HepG2 (cell line): ENCODE measurements around the gene SERPINA6. TPM values are rescaled to one million over a fixed set of nuclear protein-coding genes. Genes with fewer than 3 reads are reported as not detected.

ENCODE experiments used
- GFI1 ChIP-seq: sonication (generic); formaldehyde crosslinking; IDR thresholded peaks from 2 replicates; pipeline ENCODE4 v1.5.0; 2020; ENCODE audit warnings: missing genetic modification reagents, mild to moderate bottlenecking, borderline replicate concordance
- HDAC6 ChIP-seq: fragments of 200-600 bp; sonication (generic); IDR thresholded peaks from 2 replicates; pipeline ENCODE4 v1.7.0; 2017; ENCODE audit warnings: mild to moderate bottlenecking, antibody characterized with exemption, low read length, low read depth
- HMGXB3 ChIP-seq: sonication (generic); formaldehyde crosslinking; IDR thresholded peaks from 2 replicates; pipeline ENCODE4 v1.4.0; 2020; ENCODE audit warnings: missing genetic modification reagents, borderline replicate concordance
- KLF11 ChIP-seq: IDR thresholded peaks from 2 replicates; pipeline ENCODE4 v1.6.1; 2016; ENCODE audit warnings: missing compliant biosample characterization
- NR2F6 ChIP-seq, 2 experiments: IDR thresholded peaks; 2 replicates each; pipeline ENCODE4 v1.6.1; 2016; ENCODE audit warnings: antibody characterized with exemption in 1 of 2, mild to moderate bottlenecking in 1 of 2
- RELA ChIP-seq: sonication (generic); formaldehyde crosslinking; IDR thresholded peaks from 2 replicates; pipeline ENCODE4 v1.4.0; 2020; ENCODE audit warnings: missing genetic modification reagents
- SMC3 ChIP-seq: IDR thresholded peaks from 2 replicates; pipeline ENCODE4 v1.6.1; 2011; ENCODE audit warnings: low read length, improper control_type of control experiment
- SNAPC4 ChIP-seq: sonication (generic); formaldehyde crosslinking; IDR thresholded peaks from 2 replicates; pipeline ENCODE4 v1.4.0; 2020; ENCODE audit warnings: mild to moderate bottlenecking, missing genetic modification reagents
- TAF15 ChIP-seq: fragments of 200-400 bp; formaldehyde crosslinking; IDR thresholded peaks from one replicate; pipeline ENCODE4 v1.6.1; 2018; ENCODE audit warnings: mild to moderate bottlenecking, low read depth, low read length; ENCODE audit not compliant: poor library complexity, severe bottlenecking
- TCF7 ChIP-seq: sonication (generic); IDR thresholded peaks from 2 replicates; pipeline ENCODE4 v1.6.1; 2016; ENCODE audit warnings: antibody characterized with exemption, low read depth
- TFDP1 ChIP-seq: IDR thresholded peaks from 2 replicates; pipeline ENCODE4 v1.6.1; 2016; ENCODE audit warnings: missing compliant biosample characterization, missing genetic modification reagents, borderline replicate concordance
- THAP8 ChIP-seq: sonication (generic); formaldehyde crosslinking; IDR thresholded peaks from 2 replicates; pipeline ENCODE4 v1.5.1; 2020; ENCODE audit warnings: missing genetic modification reagents, mild to moderate bottlenecking, borderline replicate concordance
- ZNF17 ChIP-seq: sonication (generic); formaldehyde crosslinking; IDR thresholded peaks from 2 replicates; pipeline ENCODE4 v1.5.0; 2020; ENCODE audit warnings: mild to moderate bottlenecking, missing genetic modification reagents
- ZNF556 ChIP-seq: sonication (generic); formaldehyde crosslinking; IDR thresholded peaks from 2 replicates; pipeline ENCODE4 v1.4.0; 2020; ENCODE audit warnings: mild to moderate bottlenecking, missing genetic modification reagents, borderline replicate concordance
- ZNF580 ChIP-seq: IDR thresholded peaks from 2 replicates; pipeline ENCODE4 v1.6.1; 2016; ENCODE audit warnings: low read depth, borderline replicate concordance
- ZNF75D ChIP-seq: sonication (generic); formaldehyde crosslinking; IDR thresholded peaks from 2 replicates; pipeline ENCODE4 v1.8.1; 2023; ENCODE audit warnings: missing genetic modification reagents, mild to moderate bottlenecking, borderline replicate concordance
- polyA plus RNA-seq, 8 experiments: library from polyadenylated mRNA; depleted of rRNA in 3 of 8; stranded (reverse) in 7 of 8; unstranded in 1 of 8; fragments of >200 nt; fragmentation: Illumina TruSeq in 4 of 8; extraction: Trizol in 4 of 8; gene quantifications; 2 replicates each; pipeline versions ENCODE4 v1.2.1 to v1.2.3, GENCODE V29; 2011 to 2016; ENCODE audit warnings: low read depth in 4 of 8, missing spikeins in 1 of 8, mixed read lengths in 1 of 8; ENCODE audit not compliant: insufficient read depth in 1 of 8
- total RNA-seq, 5 experiments: library from RNA; depleted of rRNA; stranded (reverse); fragments of >200 nt; fragmentation: Illumina TruSeq; extraction: Trizol; gene quantifications; 2 replicates each; pipeline ENCODE4 v1.2.3, GENCODE V29; 2016; ENCODE audit warnings: low read depth in 1 of 5

Gene SERPINA6
- total and polyA plus RNA-seq, 2 of the 13 experiments (the other 11 are each of a cell fraction or from before 2014, with no cell fraction given) = 260 to 333 TPM

GRCh38 chr14:94292872-94293577 lies 30.1 kb downstream of the SERPINA6 start, which contains the start of gene SERPINA10 (continued):
- TF ChIP-seq ZNF75D (CRISPR knock-in tag) (no peak), GFI1 (CRISPR knock-in tag) (peak; percentile 87), HMGXB3 (CRISPR knock-in tag) (peak; percentile 80; the same call in 1 of the 2 replicates), ZNF556 (CRISPR knock-in tag) (no peak; the same call in 1 of the 2 replicates), TAF15 (no peak), THAP8 (no peak), NR2F6 (IDR thresholded peaks at IDR 0.05) (peak; percentile 47; the same call in 1 of the 2 replicates), NR2F6 (CRISPR knock-in tag; IDR thresholded peaks at IDR 0.05) (peak; percentile 54; the same call in 1 of the 2 replicates), KLF11 (CRISPR knock-in tag) (peak; percentile 59; the same call in 1 of the 2 replicates), HDAC6 (no peak), SNAPC4 (no peak), TCF7 (no peak), TFDP1 (CRISPR knock-in tag) (no peak), ZNF580 (CRISPR knock-in tag) (no peak), ZNF17 (CRISPR knock-in tag) (no peak), RELA (no peak), SMC3 (peak; percentile 34; the same call in 1 of the 2 replicates)
